Uterus (tissue), 2 donors: ENCODE measurements around the gene HLA-C.

Experiments
- POLR2A ChIP-seq, 2 donors: fragments of 450-650 bp; IDR thresholded peaks; one replicate each; pipeline ENCODE4 v1.6.1; 2016; ENCODE audit warnings: antibody characterized with exemption in 2 of 2, mild to moderate bottlenecking in 1 of 2, moderate library complexity in 1 of 2
- TF ChIP-seq, protein P1 (sequence below), 4 experiments: fragments of 200-600 bp in 2 of 4; fragments of 450-650 bp in 2 of 4; sonication (generic) in 2 of 4; IDR thresholded peaks; one replicate each; pipeline ENCODE4 v1.5.1; 2016 to 2019; ENCODE audit warnings: antibody characterized with exemption in 4 of 4, mild to moderate bottlenecking in 2 of 4, moderate library complexity in 1 of 4

GRCh38 chr6:31265926-31266325 is 6.0 kb downstream of the HLA-C start:
- TF ChIP-seq, protein P1, sequence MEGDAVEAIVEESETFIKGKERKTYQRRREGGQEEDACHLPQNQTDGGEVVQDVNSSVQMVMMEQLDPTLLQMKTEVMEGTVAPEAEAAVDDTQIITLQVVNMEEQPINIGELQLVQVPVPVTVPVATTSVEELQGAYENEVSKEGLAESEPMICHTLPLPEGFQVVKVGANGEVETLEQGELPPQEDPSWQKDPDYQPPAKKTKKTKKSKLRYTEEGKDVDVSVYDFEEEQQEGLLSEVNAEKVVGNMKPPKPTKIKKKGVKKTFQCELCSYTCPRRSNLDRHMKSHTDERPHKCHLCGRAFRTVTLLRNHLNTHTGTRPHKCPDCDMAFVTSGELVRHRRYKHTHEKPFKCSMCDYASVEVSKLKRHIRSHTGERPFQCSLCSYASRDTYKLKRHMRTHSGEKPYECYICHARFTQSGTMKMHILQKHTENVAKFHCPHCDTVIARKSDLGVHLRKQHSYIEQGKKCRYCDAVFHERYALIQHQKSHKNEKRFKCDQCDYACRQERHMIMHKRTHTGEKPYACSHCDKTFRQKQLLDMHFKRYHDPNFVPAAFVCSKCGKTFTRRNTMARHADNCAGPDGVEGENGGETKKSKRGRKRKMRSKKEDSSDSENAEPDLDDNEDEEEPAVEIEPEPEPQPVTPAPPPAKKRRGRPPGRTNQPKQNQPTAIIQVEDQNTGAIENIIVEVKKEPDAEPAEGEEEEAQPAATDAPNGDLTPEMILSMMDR (IDR thresholded peaks at IDR 0.05): no peak
- TF ChIP-seq POLR2A (IDR thresholded peaks at IDR 0.05): no peak
